MCF 10A (cell line): ENCODE results near the gene CCDC148. TPM values are rescaled to one million over a fixed set of nuclear protein-coding genes. Genes with fewer than 3 reads are reported as not detected.

Source experiments
- Bru-seq: library from RNA; stranded (reverse); fragments of 400-500 nt; gene quantifications from one replicate; lab custom pipeline; 2021; lab: Mats Ljungman, UMichigan
- BruChase-seq, 2 experiments: library from RNA; stranded (reverse); fragments of 400-500 nt; gene quantifications; one replicate each; lab custom pipeline; 2021; lab: Mats Ljungman, UMichigan
- BruUV-seq: library from RNA; stranded (reverse); fragments of 400-500 nt; replicated peaks from 2 replicates; lab custom pipeline; 2021; lab: Mats Ljungman, UMichigan
- CTCF ChIA-PET: fragments of 300-600 bp; sonication (Branson Sonifier 250); formaldehyde crosslinking; extraction: SDS; loops from one replicate; lab custom pipeline; 2021; ENCODE audit warnings: antibody characterized with exemption, inconsistent platforms; lab: Yijun Ruan, JAX
- POLR2A ChIA-PET: fragments of 300-600, 350-650 bp; sonication (Branson Sonifier 250); formaldehyde crosslinking; extraction: SDS; loops from one replicate; lab custom pipeline; 2020; ENCODE audit warnings: antibody characterized with exemption, inconsistent platforms; lab: Yijun Ruan, JAX
- DNase-seq: peaks from one replicate; pipeline ENCODE4 v3.0.0-alpha.2; 2018; ENCODE audit not compliant: unreplicated experiment
- H3K27ac Mint-ChIP-seq: one replicate; pipeline ENCODE4 v1.8.0; 2022; ENCODE audit warnings: mild to moderate bottlenecking, low read depth, mixed read lengths; ENCODE audit not compliant: unreplicated experiment
- H3K27me3 Mint-ChIP-seq: one replicate; pipeline ENCODE4 v1.8.0; 2022; ENCODE audit warnings: mixed read lengths; ENCODE audit not compliant: insufficient read depth, unreplicated experiment
- H3K36me3 Mint-ChIP-seq: one replicate; pipeline ENCODE4 v1.8.0; 2022; ENCODE audit warnings: mild to moderate bottlenecking, moderate library complexity, mixed read lengths; ENCODE audit not compliant: insufficient read depth, unreplicated experiment
- H3K4me1 Mint-ChIP-seq: one replicate; pipeline ENCODE4 v1.8.0; 2022; ENCODE audit warnings: mixed read lengths; ENCODE audit not compliant: insufficient read depth, unreplicated experiment
- H3K4me3 Mint-ChIP-seq: one replicate; pipeline ENCODE4 v1.8.0; 2022; ENCODE audit warnings: mild to moderate bottlenecking, moderate library complexity, mixed read lengths; ENCODE audit not compliant: unreplicated experiment
- H3K9me3 Mint-ChIP-seq: one replicate; pipeline ENCODE4 v1.8.0; 2022; ENCODE audit warnings: mixed read lengths; ENCODE audit not compliant: unreplicated experiment
- CTCF ChIP-seq: fragments of 200-600 bp; IDR thresholded peaks from one replicate; pipeline ENCODE4 v1.8.0; 2022; ENCODE audit warnings: antibody characterized with exemption, mild to moderate bottlenecking; ENCODE audit not compliant: unreplicated experiment
- intact Hi-C: fragments of 100-400 bp; cut with micrococcal nuclease; formaldehyde crosslinking; loops from 2 replicates; pipeline ENCODE4 v1.14.1; 2022
- long read RNA-seq: library from polyadenylated mRNA; stranded (forward); transcript quantifications from one replicate; pipeline ENCODE4 v2.0.0, GENCODE V29; 2022
- total RNA-seq: library from RNA; stranded (reverse); gene quantifications from 2 replicates; pipeline ENCODE4 v1.2.3, GENCODE V29; 2022

CCDC148 gene
- total RNA-seq, result 0.51 and 0.96 TPM in 2 replicates
- percentile 25 among the genes with signal in this experiment for Bru-seq, nascent RNA
- BruChase-seq, experiment 1, labeled RNA remaining after a 6-hour chase, result percentile 34 among the genes with signal in this experiment
- BruChase-seq, experiment 2, labeled RNA remaining after a 2-hour chase, result percentile 30 among the genes with signal in this experiment
- long read RNA-seq, partial matches to known transcripts, result 0 of 1 reads
- long read RNA-seq, other reads (novel, unspliced or antisense), result 1 of 1 reads

GRCh38 chr2:158456309-158457066 is at the start of gene CCDC148, which contains the start of gene PKP4:
Gene CCDC148 (minus strand): TSS chr2:158456753. CDS start chr2:158456439, 314 bp downstream.
Gene PKP4 (plus strand): TSS chr2:158456952. CDS start chr2:158533185, 76,233 bp downstream.
- no peak for TF ChIP-seq CTCF
- no peaks in the 10 kb centered on the region for H3K27me3 Mint-ChIP-seq
- no peaks in the 10 kb centered on the region for H3K9me3 Mint-ChIP-seq

GRCh38 chr2:158505448-158505934 is 48.9 kb upstream of the CCDC148 start:
- DNase-seq, result peak; percentile 54
- peak overlapping the region; percentile 96 for H3K27ac Mint-ChIP-seq
- peaks cover 5% of the 10 kb centered on the region for H3K36me3 Mint-ChIP-seq
- no peaks in the 10 kb centered on the region for H3K27me3 Mint-ChIP-seq
- no TSS peak for BruUV-seq
- intact Hi-C loops, result no loop called here
- no peak for TF ChIP-seq CTCF
- no peaks in the 10 kb centered on the region for H3K9me3 Mint-ChIP-seq
- H3K4me3 Mint-ChIP-seq, result no peak overlapping the region
- CTCF ChIA-PET, result interaction anchor here (0.7 to 1.3 kb wide), 3 partner anchors 24 to 471 kb away, joined by 3 to 5 read pairs (median 4); no protein-coding TSS in a partner anchor
- POLR2A ChIA-PET, result interaction anchor here (0.9 to 1.8 kb wide), 8 partner anchors 8 to 95 kb away, joined by 3 to 9 read pairs (median 4); no protein-coding TSS in a partner anchor
- peaks cover 32% of the 10 kb centered on the region for H3K4me1 Mint-ChIP-seq

More at GRCh38 chr2:158456309-158457066, at the start of gene CCDC148, which contains the start of gene PKP4:
- Mint-ChIP-seq H3K4me1 (peaks cover 15% of the 10 kb centered on the region), H3K36me3 (peaks cover 7% of the 10 kb centered on the region), H3K27ac (peak within 1 kb of the TSS; percentile 94), H3K4me3 (peak within 1 kb of the TSS; percentile 84)
- peak; percentile 95 for DNase-seq
- intact Hi-C loops, result loop anchor here (2.0 to 5.0 kb wide), 2 partner anchors 231 to 278 kb away; no protein-coding TSS in a partner anchor
- no TSS peak for BruUV-seq
- CTCF ChIA-PET, result interaction anchor here (0.5 to 6.3 kb wide), 11 partner anchors 34 to 486 kb away, joined by 3 to 45 read pairs (median 3); no protein-coding TSS in a partner anchor
- POLR2A ChIA-PET, result interaction anchor here (0.7 to 3.9 kb wide), 17 partner anchors 9 to 542 kb away, joined by 3 to 33 read pairs (median 4); no protein-coding TSS in a partner anchor

GRCh38 chr2:158504088-158504487 is 47.5 kb upstream of the CCDC148 start:
- no TSS peak for BruUV-seq
- no peak overlapping the region for H3K27ac Mint-ChIP-seq
- no peak for DNase-seq
- H3K4me3 Mint-ChIP-seq, result no peak overlapping the region
- no peaks in the 10 kb centered on the region for H3K27me3 Mint-ChIP-seq
- H3K9me3 Mint-ChIP-seq, result no peaks in the 10 kb centered on the region
- peaks cover 27% of the 10 kb centered on the region for H3K4me1 Mint-ChIP-seq
- peaks cover 11% of the 10 kb centered on the region for H3K36me3 Mint-ChIP-seq
- intact Hi-C loops, result no loop called here
- POLR2A ChIA-PET, result no interaction called here
- CTCF ChIA-PET, result no interaction called here
- TF ChIP-seq CTCF, result no peak
